Myometrial cell (primary cell): ENCODE results near the gene PTPRJ. TPM values are rescaled to one million over a fixed set of nuclear protein-coding genes. Genes with fewer than 3 reads are reported as not detected.

Source experiments
- total RNA-seq: library from RNA; depleted of rRNA; stranded (reverse); fragments of >200 nt; gene quantifications from 2 replicates; pipeline ENCODE4 v1.2.3, GENCODE V29; 2015

PTPRJ gene
- 7.5 and 14.5 TPM in 2 replicates for total RNA-seq

GRCh38 chr11:47980088-47980906 is at the start of gene PTPRJ:
Gene PTPRJ (plus strand): TSS chr11:47980559. CDS start chr11:47980913, 354 bp downstream.

GRCh38 chr11:48216510-48216909 is 236.2 kb downstream of the PTPRJ start, which contains the start of gene OR4B1:
Gene OR4B1 (plus strand): TSS chr11:48216810. CDS start chr11:48216810, 0 bp downstream.

Other genes starting within 250 kb of the PTPRJ start
- gene FNBP4, start 213.2 kb upstream of the PTPRJ start, total RNA-seq, result 11.2 and 38.1 TPM in 2 replicates
- gene NUP160, start 132.2 kb upstream of the PTPRJ start, total RNA-seq, result 10.1 and 17.4 TPM in 2 replicates
- gene OR4B1, start 236.3 kb downstream of the PTPRJ start, total RNA-seq, result not detected in 2 replicates